ELR (cell line): ENCODE measurements around the gene NADSYN1.

Experiments used
- DNase-seq: peaks from one replicate; pipeline ENCODE4 v3.0.0-alpha.2; 2015; ENCODE audit warnings: low read depth

NADSYN1 gene

GRCh38 chr11:71491531-71491930, 38.5 kb downstream of the NADSYN1 start:
- DNase-seq: no peak

GRCh38 chr11:71491940-71492339, 38.9 kb downstream of the NADSYN1 start:
- no peak for DNase-seq

DNA sequence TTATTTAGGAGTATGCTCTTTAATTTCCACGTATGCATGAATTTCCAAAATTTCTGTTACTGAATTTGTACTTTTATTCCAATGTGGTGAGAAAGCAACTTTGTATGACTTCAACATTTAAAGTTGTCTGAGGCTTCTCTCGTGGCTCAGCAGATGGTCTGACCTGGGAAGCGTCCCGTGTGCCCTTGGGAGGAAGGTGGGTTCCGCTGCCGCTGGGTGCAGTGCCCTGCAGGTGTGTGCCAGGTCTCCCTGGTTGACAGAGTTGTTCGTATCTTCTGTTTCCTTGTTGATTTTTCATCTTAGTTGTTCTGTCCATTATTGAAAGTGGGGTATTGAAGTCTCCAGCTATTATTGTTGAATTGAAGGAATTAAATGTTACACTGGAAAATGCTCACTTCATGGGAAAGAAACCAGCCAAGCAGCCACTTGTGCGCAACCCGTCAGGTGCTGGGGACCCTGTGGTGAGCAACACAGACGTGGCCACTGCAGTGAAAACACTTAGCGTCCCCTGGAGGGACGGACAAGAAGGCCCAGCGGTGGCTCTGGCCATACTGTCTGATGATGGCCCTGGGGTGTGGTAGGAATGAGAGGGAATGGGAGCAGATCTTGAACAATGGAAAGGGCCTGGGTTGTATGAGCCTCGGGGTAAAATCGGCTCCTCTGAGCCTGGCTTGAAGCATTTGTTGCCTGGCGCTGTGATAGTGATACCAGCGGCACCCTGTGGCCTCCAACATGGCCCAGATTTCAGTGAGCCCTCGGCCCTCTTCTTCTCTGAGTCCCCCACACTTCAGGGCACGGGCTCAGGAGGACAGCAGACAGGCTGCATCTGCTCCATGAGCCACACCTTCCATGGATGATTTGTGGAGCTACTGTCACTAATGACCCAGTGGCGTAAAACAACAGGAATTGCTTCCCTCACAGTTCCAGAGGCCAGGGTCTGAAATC, 42.6 kb downstream of the NADSYN1 start:
- no peak for DNase-seq

DNA sequence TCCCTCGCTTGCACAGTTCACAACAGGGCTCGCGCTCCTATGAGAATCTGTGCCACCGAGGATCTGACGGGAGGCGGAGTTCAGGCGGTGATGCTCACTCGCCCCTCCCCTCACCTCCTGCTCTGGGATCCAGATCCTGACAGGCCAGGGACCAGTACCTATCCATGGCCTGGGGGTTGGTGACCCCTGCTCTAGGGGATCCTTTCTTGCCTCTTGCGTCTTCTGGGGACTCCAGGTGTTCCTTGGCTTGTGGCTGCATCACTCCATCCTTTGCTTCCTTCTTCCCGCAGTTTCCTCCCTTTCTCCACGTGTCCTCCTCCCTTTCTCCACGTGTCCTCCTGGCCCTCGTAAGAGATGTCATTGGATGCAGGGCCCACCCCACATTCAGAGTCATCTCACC, 43.4 kb downstream of the NADSYN1 start:
- DNase-seq: no peak

DNA sequence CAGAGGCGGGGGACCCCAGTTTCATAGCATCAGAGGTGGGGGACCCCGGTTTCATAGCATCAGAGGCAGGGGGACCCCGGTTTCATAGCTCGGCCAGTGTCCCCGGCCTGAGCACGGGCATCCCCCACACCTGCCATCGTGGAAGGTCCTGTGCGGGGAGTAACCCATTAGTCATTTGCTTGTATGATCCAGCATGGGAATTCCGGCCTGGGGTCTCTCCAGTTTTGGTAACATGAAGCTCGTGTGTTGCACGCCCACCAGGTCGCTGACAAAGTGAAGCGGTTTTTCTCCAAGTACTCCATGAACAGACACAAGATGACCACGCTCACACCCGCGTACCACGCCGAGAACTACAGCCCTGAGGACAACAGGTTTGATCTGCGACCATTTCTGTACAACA, 45.1 kb downstream of the NADSYN1 start:
- no peak for DNase-seq

GRCh38 chr11:71499125-71499524, 46.1 kb downstream of the NADSYN1 start:
- DNase-seq: no peak

DNA sequence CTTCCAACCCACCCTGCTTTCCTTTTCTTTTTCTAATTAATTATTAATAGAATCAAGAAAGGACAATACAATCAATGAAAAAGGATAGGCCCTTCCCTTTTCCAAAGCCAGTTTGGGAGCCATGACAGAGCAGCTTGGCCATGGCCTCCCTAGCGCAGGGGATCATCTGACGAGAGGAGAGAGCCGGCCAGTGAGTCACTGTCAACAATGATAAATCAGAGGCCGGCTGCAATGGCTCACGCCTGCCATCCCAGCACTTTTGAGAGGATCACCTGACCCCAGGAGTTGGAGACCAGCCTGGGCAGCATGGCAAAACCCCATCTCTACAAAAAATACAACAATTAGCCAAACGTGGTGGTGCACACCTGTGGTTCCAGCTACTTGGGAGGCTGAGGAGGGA, 46.5 kb downstream of the NADSYN1 start:
- DNase-seq: no peak

- DNase-seq: no peak
Measured at GRCh38 chr11:71500601-71501021, 47.6 kb downstream of the NADSYN1 start.

GRCh38 chr11:71501071-71501985, 48.3 kb downstream of the NADSYN1 start:
- DNase-seq: no peak

- no peak for DNase-seq
Measured at GRCh38 chr11:71502026-71502425, 49.0 kb downstream of the NADSYN1 start.

DNA sequence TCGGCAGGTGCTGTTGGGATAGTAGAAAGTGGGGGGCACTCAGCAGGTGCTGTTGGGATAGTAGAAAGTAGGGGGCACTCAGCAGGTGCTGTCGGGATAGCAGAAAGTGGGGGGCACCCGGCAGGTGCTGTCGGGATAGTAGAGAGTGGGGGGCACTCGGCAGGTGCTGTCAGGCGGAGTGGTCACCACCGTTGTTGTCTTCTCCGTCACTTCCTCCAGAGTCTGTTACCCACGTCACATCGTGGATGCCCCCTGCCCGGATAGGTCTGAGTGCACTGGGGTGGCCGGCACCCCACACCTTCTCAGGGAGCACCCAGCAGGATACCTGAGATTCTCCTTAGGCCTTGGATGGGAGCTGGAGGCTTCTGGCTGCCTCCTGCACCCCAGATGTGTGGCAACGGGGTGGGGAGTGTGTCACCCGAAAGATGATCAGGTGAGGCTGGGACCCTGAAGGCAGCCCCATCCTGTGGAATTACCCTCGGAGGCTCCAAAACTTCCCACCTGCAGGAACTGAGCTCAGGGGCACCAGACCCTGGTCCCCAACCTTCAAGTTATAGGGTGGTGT, 50.0 kb downstream of the NADSYN1 start:
- no peak for DNase-seq

GRCh38 chr11:71504531-71504930, 51.5 kb downstream of the NADSYN1 start:
- DNase-seq: no peak

DNA sequence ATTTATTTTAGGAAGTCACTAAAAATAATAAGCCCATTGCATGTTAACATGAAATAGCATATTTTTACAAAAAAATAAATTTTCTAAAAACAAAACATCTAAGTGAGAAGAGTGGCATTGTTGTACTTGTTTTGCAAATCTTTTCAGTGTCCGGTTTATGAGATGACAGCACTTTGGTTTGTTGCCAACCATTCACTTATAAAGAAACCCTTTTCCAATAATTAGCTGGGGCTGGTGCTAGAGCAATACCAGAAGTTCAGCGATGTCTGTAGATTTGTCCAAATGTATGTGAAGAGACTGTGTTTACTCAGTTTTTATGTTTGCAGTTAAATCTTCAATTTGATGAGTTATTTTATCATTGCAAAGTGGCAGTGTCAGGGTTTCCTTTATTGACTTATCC, 52.0 kb downstream of the NADSYN1 start:
- no peak for DNase-seq

GRCh38 chr11:71505781-71506180, 52.8 kb downstream of the NADSYN1 start:
- DNase-seq: no peak

DNA sequence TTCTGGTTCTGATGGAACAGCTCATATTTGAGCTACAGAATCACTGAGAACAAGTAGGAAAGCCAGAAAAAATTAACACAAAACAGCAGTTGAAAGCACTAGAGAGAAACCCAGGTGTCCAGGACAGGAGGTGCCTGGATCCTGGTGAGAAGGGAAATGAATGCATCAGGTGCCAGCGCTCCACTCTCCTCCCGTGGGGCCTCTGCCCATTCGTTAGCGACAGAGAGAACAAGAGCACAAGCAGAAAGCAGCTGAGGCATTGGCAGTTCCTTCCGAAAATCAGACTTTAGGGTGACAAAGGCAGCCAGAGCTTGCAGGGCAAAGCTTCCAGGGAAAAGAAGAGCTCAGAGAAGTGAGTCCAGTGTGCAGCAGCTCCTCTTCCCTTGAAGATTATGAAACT, 54.1 kb downstream of the NADSYN1 start:
- DNase-seq: no peak

- no peak for DNase-seq
Measured at GRCh38 chr11:71518506-71519471, 65.8 kb downstream of the NADSYN1 start.

DNA sequence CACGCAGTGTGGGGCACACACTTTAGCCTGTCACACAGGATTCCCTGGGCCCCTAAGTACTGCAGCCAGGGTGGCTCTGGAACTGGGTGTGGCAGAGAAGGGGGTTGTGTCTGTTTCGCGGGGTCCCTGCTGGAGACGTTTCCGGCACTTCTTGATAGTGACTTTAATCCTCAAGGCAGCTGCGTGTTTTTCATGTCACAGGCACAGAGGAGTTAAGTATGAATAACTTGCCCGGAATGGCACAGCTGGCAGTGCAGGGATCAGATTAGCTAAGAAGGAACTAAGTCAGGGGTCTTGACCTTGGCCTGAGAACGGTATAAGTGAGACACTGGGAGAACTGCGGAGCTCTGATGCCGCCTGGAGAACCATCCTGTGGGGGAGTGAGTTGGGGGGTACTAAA, 66.5 kb downstream of the NADSYN1 start:
- no peak for DNase-seq

- DNase-seq: no peak
Measured at GRCh38 chr11:71525188-71525937, 72.4 kb downstream of the NADSYN1 start.

DNA sequence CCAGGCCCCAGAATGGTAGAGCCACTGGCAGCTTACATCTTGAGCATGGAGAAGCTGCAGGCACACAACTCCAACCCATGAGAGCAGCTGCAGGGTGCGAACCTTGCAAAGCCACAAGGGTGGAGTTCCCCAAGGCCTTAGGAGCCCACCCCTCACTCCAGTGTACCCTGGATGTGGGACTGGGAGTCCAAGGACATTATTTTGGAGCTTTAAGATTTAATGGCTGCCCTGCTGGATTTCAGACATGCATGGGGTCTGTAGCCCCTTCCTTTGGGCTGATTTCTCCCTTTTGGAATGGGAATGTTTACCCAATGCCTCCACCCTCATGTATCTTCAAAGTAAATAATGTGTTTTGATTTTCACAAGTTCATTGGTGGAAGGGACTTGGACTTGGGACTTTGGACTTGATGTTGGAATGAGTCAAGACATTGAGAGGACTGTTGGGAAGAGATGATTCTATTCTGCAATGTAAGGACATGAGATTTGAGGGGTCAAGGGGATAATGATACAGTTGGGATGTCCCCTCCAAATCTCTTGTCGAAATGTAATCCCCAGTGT, 73.0 kb downstream of the NADSYN1 start:
- DNase-seq: no peak
